ENCODE results near the gene ZNF808.

DNA sequence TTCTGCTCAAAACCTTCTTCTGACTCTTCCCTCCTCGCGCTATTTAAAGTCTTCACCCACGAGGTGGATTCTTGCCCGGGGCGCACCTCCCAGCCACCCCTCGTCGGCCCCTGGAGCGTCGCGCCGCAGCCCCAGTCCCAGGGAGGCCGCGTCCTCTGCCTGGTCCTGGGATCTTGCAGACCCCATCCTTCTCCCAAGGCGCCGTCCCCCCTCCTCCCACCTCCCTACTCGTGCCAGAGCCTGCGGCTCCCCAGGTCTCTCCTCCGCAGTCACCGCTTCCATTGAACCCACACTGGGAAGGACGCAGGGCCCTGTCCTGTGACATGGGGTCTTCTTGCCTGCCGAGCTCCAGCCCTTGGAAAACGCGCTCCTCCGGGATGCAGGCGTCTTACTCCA, 486 bp downstream of the ZNF808 start:
- TF ChIP-seq, protein P1, sequence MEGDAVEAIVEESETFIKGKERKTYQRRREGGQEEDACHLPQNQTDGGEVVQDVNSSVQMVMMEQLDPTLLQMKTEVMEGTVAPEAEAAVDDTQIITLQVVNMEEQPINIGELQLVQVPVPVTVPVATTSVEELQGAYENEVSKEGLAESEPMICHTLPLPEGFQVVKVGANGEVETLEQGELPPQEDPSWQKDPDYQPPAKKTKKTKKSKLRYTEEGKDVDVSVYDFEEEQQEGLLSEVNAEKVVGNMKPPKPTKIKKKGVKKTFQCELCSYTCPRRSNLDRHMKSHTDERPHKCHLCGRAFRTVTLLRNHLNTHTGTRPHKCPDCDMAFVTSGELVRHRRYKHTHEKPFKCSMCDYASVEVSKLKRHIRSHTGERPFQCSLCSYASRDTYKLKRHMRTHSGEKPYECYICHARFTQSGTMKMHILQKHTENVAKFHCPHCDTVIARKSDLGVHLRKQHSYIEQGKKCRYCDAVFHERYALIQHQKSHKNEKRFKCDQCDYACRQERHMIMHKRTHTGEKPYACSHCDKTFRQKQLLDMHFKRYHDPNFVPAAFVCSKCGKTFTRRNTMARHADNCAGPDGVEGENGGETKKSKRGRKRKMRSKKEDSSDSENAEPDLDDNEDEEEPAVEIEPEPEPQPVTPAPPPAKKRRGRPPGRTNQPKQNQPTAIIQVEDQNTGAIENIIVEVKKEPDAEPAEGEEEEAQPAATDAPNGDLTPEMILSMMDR (IDR thresholded peaks at IDR 0.05), result no peak
- no peak for TF ChIP-seq POLR2A (IDR thresholded peaks at IDR 0.05)

Data from right lobe of liver (tissue), 4 donors.